Measurements from ENCODE around the gene ZYX. TPM values are rescaled to one million over a fixed set of nuclear protein-coding genes. Genes with fewer than 3 reads are reported as not detected.

Gene ZYX
- total and polyA plus RNA-seq, 9 of the 15 experiments (the other 6 are each of a cell fraction or from before 2014, with no cell fraction given): 1.8 to 130 (median 15.7) TPM

DNA sequence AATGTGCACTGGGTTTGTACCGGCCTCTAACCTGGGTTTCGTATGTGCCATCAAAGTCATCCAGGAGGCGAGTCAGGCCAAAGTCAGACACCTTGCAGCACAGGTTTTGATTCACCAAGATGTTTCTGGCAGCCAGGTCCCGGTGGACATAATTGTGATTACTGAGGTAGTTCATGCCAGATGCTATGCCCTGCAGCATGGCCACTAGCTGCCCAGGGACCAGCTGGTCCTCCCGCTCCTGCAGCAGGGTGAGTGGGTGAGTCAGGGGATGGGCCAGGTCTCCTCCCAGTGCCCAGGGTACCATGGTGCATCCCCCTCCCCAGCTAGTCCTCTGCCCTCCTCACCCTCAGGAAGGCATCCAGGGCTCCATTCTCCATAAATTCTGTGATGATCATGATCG lies 13.6 kb downstream of the ZYX start:
- no TSS peak for BruUV-seq (replicated peaks)
- Histone ChIP-seq H2AFZ (ENCODE audit: low read depth, low read length) (no peak overlapping the region), H4K20me1 (replicated peaks; ENCODE audit: control insufficient read depth, insufficient read depth, low read length) (peaks cover 25% of the 10 kb centered on the region), H3K27ac (ENCODE audit: extremely low read depth, low read depth, low read length) (no peak overlapping the region), H3K4me3 (no peak overlapping the region), H3K36me3 (ENCODE audit: control insufficient read depth, insufficient read depth, low read length) (peaks cover 20% of the 10 kb centered on the region; the same call in 1 of the 3 replicates), H3K79me2 (ENCODE audit: control insufficient read depth, insufficient read depth, low read length) (no peaks in the 10 kb centered on the region), H3K9me3 (replicated peaks; ENCODE audit: control insufficient read depth, insufficient read depth, low read depth, low read length) (no peaks in the 10 kb centered on the region), H3K9me1 (ENCODE audit: control insufficient read depth, insufficient read depth, low read length) (peaks cover 3% of the 10 kb centered on the region), H3K9ac (ENCODE audit: insufficient read depth in 1 of 2, low read depth in 2 of 2, low read length in 2 of 2) (no peak overlapping the region), H3K4me1 (replicated peaks in 1 of 2; ENCODE audit: control insufficient read depth in 2 of 2, insufficient read depth in 2 of 2, low read length in 2 of 2) (peaks cover 0 to 19% of the 10 kb centered on the region in 2 experiments; a peak in 2 of 5 replicates), H3K27me3 (ENCODE audit: control insufficient read depth in 2 of 2, insufficient read depth in 2 of 2, low read length in 2 of 2) (peaks cover 32 to 65% of the 10 kb centered on the region in 2 experiments; a peak in 4 of 5 replicates), H3K4me2 (ENCODE audit: insufficient read depth, low read length) (no peak overlapping the region)
- 22% methylated on average over 6 of the region's 6 CpGs for WGBS (ENCODE audit: insufficient coverage, low coverage, missing lambda C conversion rate)
- CTCF ChIA-PET (ENCODE audit: low intra/inter-chr PET ratio): interaction anchor here (1.4 kb wide), 1 partner anchor 342 kb away, joined by 4 read pairs; no protein-coding TSS in a partner anchor
- POLR2A ChIA-PET: interaction anchor here (4.3 to 9.7 kb wide), 2 partner anchors 10 to 11 kb away, joined by 46 to 131 read pairs; partner anchors contain the start of gene EPHA1
- no peak for TF ChIP-seq MECOM (CRISPR knock-in tag; IDR thresholded peaks at IDR 0.05)
- TF ChIP-seq FOXJ2 (tag; IDR thresholded peaks at IDR 0.05): no peak
- TF ChIP-seq ZNF354B (CRISPR knock-in tag; IDR thresholded peaks at IDR 0.05): no peak
- TF ChIP-seq, protein P1, sequence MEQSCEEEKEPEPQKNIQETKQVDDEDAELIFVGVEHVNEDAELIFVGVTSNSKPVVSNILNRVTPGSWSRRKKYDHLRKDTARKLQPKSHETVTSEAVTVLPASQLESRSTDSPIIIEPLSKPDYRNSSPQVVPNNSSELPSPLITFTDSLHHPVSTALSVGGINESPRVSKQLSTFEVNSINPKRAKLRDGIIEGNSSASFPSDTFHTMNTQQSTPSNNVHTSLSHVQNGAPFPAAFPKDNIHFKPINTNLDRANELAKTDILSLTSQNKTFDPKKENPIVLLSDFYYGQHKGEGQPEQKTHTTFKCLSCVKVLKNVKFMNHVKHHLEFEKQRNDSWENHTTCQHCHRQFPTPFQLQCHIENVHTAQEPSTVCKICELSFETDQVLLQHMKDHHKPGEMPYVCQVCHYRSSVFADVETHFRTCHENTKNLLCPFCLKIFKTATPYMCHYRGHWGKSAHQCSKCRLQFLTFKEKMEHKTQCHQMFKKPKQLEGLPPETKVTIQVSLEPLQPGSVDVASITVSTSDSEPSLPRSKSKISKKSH (CRISPR knock-in tag; IDR thresholded peaks at IDR 0.05): no peak
- no peak for TF ChIP-seq TAL1 (IDR thresholded peaks at IDR 0.05)
- TF ChIP-seq, protein P2, sequence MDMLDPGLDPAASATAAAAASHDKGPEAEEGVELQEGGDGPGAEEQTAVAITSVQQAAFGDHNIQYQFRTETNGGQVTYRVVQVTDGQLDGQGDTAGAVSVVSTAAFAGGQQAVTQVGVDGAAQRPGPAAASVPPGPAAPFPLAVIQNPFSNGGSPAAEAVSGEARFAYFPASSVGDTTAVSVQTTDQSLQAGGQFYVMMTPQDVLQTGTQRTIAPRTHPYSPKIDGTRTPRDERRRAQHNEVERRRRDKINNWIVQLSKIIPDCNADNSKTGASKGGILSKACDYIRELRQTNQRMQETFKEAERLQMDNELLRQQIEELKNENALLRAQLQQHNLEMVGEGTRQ (CRISPR knock-in tag; IDR thresholded peaks at IDR 0.05): no peak
- TF ChIP-seq ZNF717 (CRISPR knock-in tag; IDR thresholded peaks at IDR 0.05): no peak
- TF ChIP-seq, protein P3, sequence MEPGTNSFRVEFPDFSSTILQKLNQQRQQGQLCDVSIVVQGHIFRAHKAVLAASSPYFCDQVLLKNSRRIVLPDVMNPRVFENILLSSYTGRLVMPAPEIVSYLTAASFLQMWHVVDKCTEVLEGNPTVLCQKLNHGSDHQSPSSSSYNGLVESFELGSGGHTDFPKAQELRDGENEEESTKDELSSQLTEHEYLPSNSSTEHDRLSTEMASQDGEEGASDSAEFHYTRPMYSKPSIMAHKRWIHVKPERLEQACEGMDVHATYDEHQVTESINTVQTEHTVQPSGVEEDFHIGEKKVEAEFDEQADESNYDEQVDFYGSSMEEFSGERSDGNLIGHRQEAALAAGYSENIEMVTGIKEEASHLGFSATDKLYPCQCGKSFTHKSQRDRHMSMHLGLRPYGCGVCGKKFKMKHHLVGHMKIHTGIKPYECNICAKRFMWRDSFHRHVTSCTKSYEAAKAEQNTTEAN (CRISPR knock-in tag; IDR thresholded peaks at IDR 0.05): no peak
- no peak for TF ChIP-seq ZNF263 (CRISPR knock-in tag; IDR thresholded peaks at IDR 0.05; ENCODE audit: borderline replicate concordance)
- intact Hi-C loops (cut with micrococcal nuclease) (no loop called here), in situ Hi-C loops (cut with MboI) (no loop called here)
- ATAC-seq: no peak
- no peak for FAIRE-seq
- no peak for DNase-seq (ENCODE audit: extremely low read depth in 1 of 4, low spot score in 3 of 4)

Measured in K562 (cell line).